A673 (cell line): ENCODE data around the gene SNX13. TPM values are rescaled to one million over a fixed set of nuclear protein-coding genes. Genes with fewer than 3 reads are reported as not detected.

Source experiments
- BruUV-seq: library from RNA; stranded (reverse); fragments of 400-500 nt; replicated peaks from 2 replicates; lab custom pipeline; 2021; lab: Mats Ljungman, UMichigan
- CTCF ChIA-PET: fragments of 300-600 bp; sonication (Branson Sonifier 250); formaldehyde crosslinking; loops from one replicate; lab custom pipeline; 2022; ENCODE audit warnings: antibody characterized with exemption; lab: Charles Lee
- POLR2A ChIA-PET: fragments of 300-600 bp; sonication (Branson Sonifier 250); formaldehyde crosslinking; loops from one replicate; lab custom pipeline; 2022; ENCODE audit warnings: antibody characterized with exemption; ENCODE audit not compliant: low non-redundant PET; lab: Charles Lee
- DNase-seq: peaks from one replicate; pipeline ENCODE4 v3.0.0-alpha.2; 2015; ENCODE audit warnings: low spot score
- H3K27ac ChIP-seq: fragments of 200-600 bp; sonication (generic); 2 replicates; pipeline ENCODE4 v1.5.1; 2016; ENCODE audit warnings: mixed run types, low read depth, mild to moderate bottlenecking, mixed read lengths, antibody characterized with exemption, low read length; ENCODE audit not compliant: poor library complexity, severe bottlenecking
- H3K27me3 ChIP-seq: fragments of 200-600 bp; sonication (generic); replicated peaks from 2 replicates; pipeline ENCODE4 v1.6.1; 2017; ENCODE audit warnings: mixed run types, low read depth, mild to moderate bottlenecking, mixed read lengths, antibody characterized with exemption, low read length; ENCODE audit not compliant: insufficient read depth, poor library complexity
- H3K36me3 ChIP-seq: fragments of 200-600 bp; sonication (generic); 2 replicates; pipeline ENCODE4 v1.6.1; 2016; ENCODE audit warnings: mixed run types, mild to moderate bottlenecking, mixed read lengths, antibody characterized with exemption, low read length; ENCODE audit not compliant: insufficient read depth, poor library complexity, severe bottlenecking
- H3K4me1 ChIP-seq: fragments of 200-600 bp; sonication (generic); 2 replicates; pipeline ENCODE4 v1.6.1; 2017; ENCODE audit warnings: mixed run types, mild to moderate bottlenecking, mixed read lengths, antibody characterized with exemption, low read length; ENCODE audit not compliant: insufficient read depth, poor library complexity, severe bottlenecking
- H3K4me3 ChIP-seq: fragments of 200-600 bp; sonication (generic); 2 replicates; pipeline ENCODE4 v1.5.1; 2016; ENCODE audit warnings: low read depth, mixed run types, mild to moderate bottlenecking, mixed read lengths, low read length; ENCODE audit not compliant: poor library complexity, severe bottlenecking
- H3K9me3 ChIP-seq: fragments of 200-600 bp; sonication (generic); 2 replicates; pipeline ENCODE4 v1.6.1; 2016; ENCODE audit warnings: mixed run types, low read depth, mild to moderate bottlenecking, mixed read lengths, antibody characterized with exemption, low read length; ENCODE audit not compliant: poor library complexity, severe bottlenecking
- CTCF ChIP-seq: fragments of 300-800, 200-600 bp; sonication (generic); conservative IDR thresholded peaks from 2 replicates; pipeline ENCODE4 v1.5.1; 2017; ENCODE audit warnings: low read depth, mild to moderate bottlenecking, antibody characterized with exemption, low read length, moderate library complexity, mixed read lengths
- EZH2 ChIP-seq: fragments of 200-600 bp; sonication (generic); IDR thresholded peaks from 2 replicates; pipeline ENCODE4 v1.6.1; 2017; ENCODE audit warnings: borderline replicate concordance, low read depth, mild to moderate bottlenecking, mixed read lengths, antibody characterized with exemption, low read length; ENCODE audit not compliant: poor library complexity, severe bottlenecking
- intact Hi-C: fragments of 100-400 bp; cut with micrococcal nuclease; formaldehyde crosslinking; loops from one replicate; pipeline ENCODE4 v1.10.0; 2022; ENCODE audit not compliant: unreplicated experiment
- total RNA-seq: library from RNA; stranded (reverse); gene quantifications from 2 replicates; pipeline ENCODE4 v1.2.3, GENCODE V29; 2021

The SNX13 gene
- total RNA-seq, 1 experiment from 2014 or later: 31.2 TPM

GRCh38 chr7:17746020-17746530, 194.2 kb downstream of the SNX13 start:
- no peaks in the 10 kb centered on the region for H3K9me3 ChIP-seq
- ChIA-PET POLR2A (no interaction called here), CTCF (no interaction called here)
- no peak overlapping the region for H3K4me3 ChIP-seq
- BruUV-seq: no TSS peak
- TF ChIP-seq CTCF: no peak
- TF ChIP-seq EZH2: no peak
- H3K36me3 ChIP-seq: no peaks in the 10 kb centered on the region
- H3K27me3 ChIP-seq: no peaks in the 10 kb centered on the region
- H3K4me1 ChIP-seq: no peaks in the 10 kb centered on the region
- intact Hi-C loops: no loop called here
- no peak overlapping the region for H3K27ac ChIP-seq
- no peak for DNase-seq

- no peak for DNase-seq
- intact Hi-C loops: no loop called here
- CTCF ChIA-PET: no interaction called here
Observed at GRCh38 chr7:17745610-17746009, 194.7 kb downstream of the SNX13 start.

GRCh38 chr7:17743316-17743715, 197.0 kb downstream of the SNX13 start:
- Histone ChIP-seq H3K4me3 (no peak overlapping the region), H3K27ac (no peak overlapping the region), H3K27me3 (no peaks in the 10 kb centered on the region), H3K36me3 (no peaks in the 10 kb centered on the region), H3K9me3 (no peaks in the 10 kb centered on the region), H3K4me1 (no peaks in the 10 kb centered on the region)
- BruUV-seq: no TSS peak
- ChIA-PET POLR2A (no interaction called here), CTCF (no interaction called here)
- DNase-seq: no peak
- intact Hi-C loops: no loop called here
- no peak for TF ChIP-seq CTCF
- no peak for TF ChIP-seq EZH2

More at GRCh38 chr7:17745610-17746009, 194.7 kb downstream of the SNX13 start:
- Histone ChIP-seq H3K36me3 (no peaks in the 10 kb centered on the region), H3K4me1 (no peaks in the 10 kb centered on the region), H3K27ac (no peak overlapping the region), H3K27me3 (no peaks in the 10 kb centered on the region), H3K9me3 (no peaks in the 10 kb centered on the region), H3K4me3 (no peak overlapping the region)
- POLR2A ChIA-PET: no interaction called here
- no TSS peak for BruUV-seq
- TF ChIP-seq EZH2 (no peak), CTCF (no peak)
